Measurements from ENCODE around the gene KRT10. TPM values are rescaled to one million over a fixed set of nuclear protein-coding genes. Genes with fewer than 3 reads are reported as not detected.

The KRT10 gene
- total and polyA plus RNA-seq, 2 donors (not counting 1 experiment from before 2014, with no cell fraction given), result 4.1 to 45.8 TPM

DNA sequence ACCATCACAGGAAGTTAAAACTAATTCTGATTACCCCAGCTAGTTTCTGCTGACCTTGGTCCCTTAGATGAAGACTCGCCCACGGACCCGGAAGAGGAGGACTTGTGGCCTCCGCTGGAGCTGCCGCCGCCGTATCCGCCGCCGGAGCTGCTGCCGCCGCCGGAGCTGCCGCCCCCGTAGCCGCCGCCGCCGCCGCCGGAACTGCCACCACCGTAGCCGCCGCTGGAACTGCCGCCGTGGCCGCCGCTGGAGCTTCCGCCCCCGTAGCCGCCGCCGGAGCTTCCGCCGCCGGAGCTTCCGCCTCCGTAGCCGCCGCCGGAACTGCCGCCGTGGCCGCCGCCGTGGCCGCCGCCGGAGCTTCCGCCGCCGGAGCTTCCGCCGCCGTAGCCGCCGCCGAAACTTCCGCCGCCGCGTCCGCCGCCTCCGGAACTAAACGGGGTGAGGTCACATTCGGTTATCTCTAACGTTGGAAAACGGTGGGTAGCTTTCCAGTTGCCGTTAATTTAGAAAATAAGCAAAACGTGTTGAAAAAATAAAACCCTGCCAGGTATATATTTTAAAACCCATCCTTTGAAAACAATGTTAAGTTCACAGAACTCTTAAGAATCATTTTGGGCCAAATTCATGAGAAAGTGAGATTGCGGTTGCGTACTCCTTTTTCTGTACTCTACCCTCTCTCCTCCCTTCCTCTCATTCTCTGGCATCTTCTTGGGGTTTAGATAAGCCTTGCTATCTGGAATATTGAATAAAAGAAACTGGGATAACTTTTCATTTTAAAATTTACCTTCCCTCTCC, 3.5 kb downstream of the KRT10 start:
- peak overlapping the region; percentile 68 for H3K27ac ChIP-seq (ENCODE audit: insufficient read depth, low read length)
- no peaks in the 10 kb centered on the region for H3K4me1 ChIP-seq (ENCODE audit: control insufficient read depth, extremely low read depth, insufficient read depth, low read length)
- no peaks in the 10 kb centered on the region for H3K36me3 ChIP-seq (ENCODE audit: control insufficient read depth, insufficient read depth, low read length)
- peak overlapping the region; percentile 63 to 99 (median 78) for H3K4me3 ChIP-seq (replicated peaks in 1 of 4; ENCODE audit: control extremely low read depth in 1 of 4, insufficient read depth in 1 of 4, low read depth in 3 of 4, low read length in 4 of 4)
- H3K79me2 ChIP-seq (ENCODE audit: control insufficient read depth, insufficient read depth, low read length), result peaks cover 3% of the 10 kb centered on the region
- H3K9ac ChIP-seq (ENCODE audit: insufficient read depth, low read length), result peak overlapping the region; percentile 75
- H3K4me2 ChIP-seq (ENCODE audit: extremely low read depth, insufficient read depth, low read length), result peak overlapping the region; percentile 94
- H3K9me3 ChIP-seq (ENCODE audit: control insufficient read depth, insufficient read depth, low read depth, low read length), result no peaks in the 10 kb centered on the region
- peak; percentile 76 to 82 for DNase-seq (ENCODE audit: low read depth in 2 of 2)
- H2AFZ ChIP-seq (ENCODE audit: low read length), result peak overlapping the region; percentile 86
- H3K27me3 ChIP-seq (ENCODE audit: control insufficient read depth, insufficient read depth, low read length), result no peaks in the 10 kb centered on the region
- H4K20me1 ChIP-seq (ENCODE audit: control insufficient read depth, extremely low read depth, insufficient read depth, low read length), result no peaks in the 10 kb centered on the region
- TF ChIP-seq CTCF (conservative IDR thresholded peaks at IDR 0.05 in 1 of 2, IDR thresholded peaks at IDR 0.05 in 1 of 2; ENCODE audit: low read depth in 1 of 2, low read length in 2 of 2), result no peak
- no peak for TF ChIP-seq EZH2 (IDR thresholded peaks at IDR 0.05; ENCODE audit: low read length, missing control alignments)

- H3K4me3 ChIP-seq (replicated peaks in 1 of 4; ENCODE audit: control extremely low read depth in 1 of 4, insufficient read depth in 1 of 4, low read depth in 3 of 4, low read length in 4 of 4), result peak overlapping the region; percentile 63 to 99 (median 78)
- H3K79me2 ChIP-seq (ENCODE audit: control insufficient read depth, insufficient read depth, low read length), result peaks cover 3% of the 10 kb centered on the region
- peak overlapping the region; percentile 75 for H3K9ac ChIP-seq (ENCODE audit: insufficient read depth, low read length)
- H2AFZ ChIP-seq (ENCODE audit: low read length), result peak overlapping the region; percentile 13
- H3K27me3 ChIP-seq (ENCODE audit: control insufficient read depth, insufficient read depth, low read length), result no peaks in the 10 kb centered on the region
- DNase-seq (ENCODE audit: low read depth in 2 of 2), result peak in 1 of 2 donors; percentile 8
- no peaks in the 10 kb centered on the region for H3K4me1 ChIP-seq (ENCODE audit: control insufficient read depth, extremely low read depth, insufficient read depth, low read length)
- peak overlapping the region; percentile 49 for H3K4me2 ChIP-seq (ENCODE audit: extremely low read depth, insufficient read depth, low read length)
- H3K36me3 ChIP-seq (ENCODE audit: control insufficient read depth, insufficient read depth, low read length), result no peaks in the 10 kb centered on the region
- TF ChIP-seq EZH2 (IDR thresholded peaks at IDR 0.05; ENCODE audit: low read length, missing control alignments) (no peak), CTCF (conservative IDR thresholded peaks at IDR 0.05 in 1 of 2, IDR thresholded peaks at IDR 0.05 in 1 of 2; ENCODE audit: low read depth in 1 of 2, low read length in 2 of 2) (no peak)
- peak overlapping the region; percentile 68 for H3K27ac ChIP-seq (ENCODE audit: insufficient read depth, low read length)
- no peaks in the 10 kb centered on the region for H3K9me3 ChIP-seq (ENCODE audit: control insufficient read depth, insufficient read depth, low read depth, low read length)
- no peaks in the 10 kb centered on the region for H4K20me1 ChIP-seq (ENCODE audit: control insufficient read depth, extremely low read depth, insufficient read depth, low read length)
Measured at GRCh38 chr17:40818343-40818732, 4.1 kb downstream of the KRT10 start.

DNA sequence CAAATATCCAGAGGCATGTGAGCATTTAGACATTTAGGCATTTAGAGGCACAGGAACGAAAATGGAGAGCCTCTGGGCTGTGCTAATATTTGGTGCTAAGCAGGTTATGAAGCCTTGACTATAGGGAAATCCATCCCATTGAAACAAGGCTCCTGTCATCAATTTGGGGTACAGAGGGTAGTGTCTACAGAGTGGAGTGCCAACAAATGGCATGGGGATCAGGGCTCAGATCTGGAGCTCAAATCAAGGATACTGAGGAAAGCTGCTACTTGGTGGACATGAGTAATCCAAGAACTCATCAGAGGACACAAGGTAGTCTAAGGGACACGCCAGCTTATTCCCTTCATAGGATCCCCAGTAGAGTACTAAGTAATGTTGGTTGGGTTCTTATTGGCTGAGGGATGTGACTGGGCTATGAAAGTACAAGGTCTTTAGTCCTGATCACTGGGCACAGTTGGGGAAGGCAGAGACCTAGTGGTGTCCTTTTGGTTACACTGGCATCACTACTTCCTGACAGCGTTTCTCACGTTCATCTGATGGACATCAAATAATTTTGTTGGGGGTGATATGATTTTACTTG, 5.2 kb downstream of the KRT10 start:
- no peak for DNase-seq (ENCODE audit: low read depth in 2 of 2)
- no peak for TF ChIP-seq EZH2 (IDR thresholded peaks at IDR 0.05; ENCODE audit: low read length, missing control alignments)
- TF ChIP-seq CTCF (conservative IDR thresholded peaks at IDR 0.05 in 1 of 2, IDR thresholded peaks at IDR 0.05 in 1 of 2; ENCODE audit: low read depth in 1 of 2, low read length in 2 of 2), result no peak
- no peak overlapping the region for H2AFZ ChIP-seq (ENCODE audit: low read length)
- no peak overlapping the region for H3K9ac ChIP-seq (ENCODE audit: insufficient read depth, low read length)
- no peaks in the 10 kb centered on the region for H3K9me3 ChIP-seq (ENCODE audit: control insufficient read depth, insufficient read depth, low read depth, low read length)
- H4K20me1 ChIP-seq (ENCODE audit: control insufficient read depth, extremely low read depth, insufficient read depth, low read length), result no peaks in the 10 kb centered on the region
- no peaks in the 10 kb centered on the region for H3K36me3 ChIP-seq (ENCODE audit: control insufficient read depth, insufficient read depth, low read length)
- no peak overlapping the region for H3K4me3 ChIP-seq (replicated peaks in 1 of 4; ENCODE audit: control extremely low read depth in 1 of 4, insufficient read depth in 1 of 4, low read depth in 3 of 4, low read length in 4 of 4)
- H3K4me2 ChIP-seq (ENCODE audit: extremely low read depth, insufficient read depth, low read length), result no peak overlapping the region
- no peak overlapping the region for H3K27ac ChIP-seq (ENCODE audit: insufficient read depth, low read length)
- no peaks in the 10 kb centered on the region for H3K4me1 ChIP-seq (ENCODE audit: control insufficient read depth, extremely low read depth, insufficient read depth, low read length)
- peaks cover under 1% of the 10 kb centered on the region for H3K27me3 ChIP-seq (ENCODE audit: control insufficient read depth, insufficient read depth, low read length)
- H3K79me2 ChIP-seq (ENCODE audit: control insufficient read depth, insufficient read depth, low read length), result peaks cover 3% of the 10 kb centered on the region

Measured in fibroblast of lung (primary cell).